Body of pancreas (tissue), 4 donors: ENCODE measurements around the gene NDEL1.

Experiments used
- POLR2A ChIP-seq, 3 donors: fragments of 450-650 bp; IDR thresholded peaks; one replicate each; pipeline ENCODE4 v1.6.1; 2016; ENCODE audit warnings: antibody characterized with exemption in 3 of 3, mild to moderate bottlenecking in 2 of 3
- TF ChIP-seq, protein P1 (sequence below), 7 experiments: fragments of 450-650 bp in 4 of 7; fragments of 200-600 bp in 3 of 7; sonication (generic) in 3 of 7; IDR thresholded peaks; one replicate each; pipeline ENCODE4 v1.5.1; 2016 to 2019; ENCODE audit warnings: antibody characterized with exemption in 7 of 7

- TF ChIP-seq, protein P1, sequence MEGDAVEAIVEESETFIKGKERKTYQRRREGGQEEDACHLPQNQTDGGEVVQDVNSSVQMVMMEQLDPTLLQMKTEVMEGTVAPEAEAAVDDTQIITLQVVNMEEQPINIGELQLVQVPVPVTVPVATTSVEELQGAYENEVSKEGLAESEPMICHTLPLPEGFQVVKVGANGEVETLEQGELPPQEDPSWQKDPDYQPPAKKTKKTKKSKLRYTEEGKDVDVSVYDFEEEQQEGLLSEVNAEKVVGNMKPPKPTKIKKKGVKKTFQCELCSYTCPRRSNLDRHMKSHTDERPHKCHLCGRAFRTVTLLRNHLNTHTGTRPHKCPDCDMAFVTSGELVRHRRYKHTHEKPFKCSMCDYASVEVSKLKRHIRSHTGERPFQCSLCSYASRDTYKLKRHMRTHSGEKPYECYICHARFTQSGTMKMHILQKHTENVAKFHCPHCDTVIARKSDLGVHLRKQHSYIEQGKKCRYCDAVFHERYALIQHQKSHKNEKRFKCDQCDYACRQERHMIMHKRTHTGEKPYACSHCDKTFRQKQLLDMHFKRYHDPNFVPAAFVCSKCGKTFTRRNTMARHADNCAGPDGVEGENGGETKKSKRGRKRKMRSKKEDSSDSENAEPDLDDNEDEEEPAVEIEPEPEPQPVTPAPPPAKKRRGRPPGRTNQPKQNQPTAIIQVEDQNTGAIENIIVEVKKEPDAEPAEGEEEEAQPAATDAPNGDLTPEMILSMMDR (IDR thresholded peaks at IDR 0.05), result no peak
- no peak for TF ChIP-seq POLR2A (IDR thresholded peaks at IDR 0.05)
Measured at GRCh38 chr17:8485491-8485890, 49.8 kb downstream of the NDEL1 start.
